Mesenchymal stem cell (in vitro differentiated cells and primary cell): ENCODE results near the gene AQP7.

Source experiments
- DNase-seq: peaks from one replicate; pipeline ENCODE4 v3.0.0-alpha.2; 2013
- H2AFZ ChIP-seq: one replicate; pipeline ENCODE4 v1.6.1; 2013; ENCODE audit warnings: low read depth, mild to moderate bottlenecking, control low read depth, inconsistent platforms, low read length, moderate library complexity
- H2AK5ac ChIP-seq: 2 replicates; pipeline ENCODE4 v1.6.1; 2013; ENCODE audit warnings: low read length, moderate library complexity, mild to moderate bottlenecking, inconsistent platforms; ENCODE audit not compliant: severe bottlenecking
- H2BK120ac ChIP-seq: one replicate; pipeline ENCODE4 v1.6.1; 2013; ENCODE audit warnings: low read depth, mild to moderate bottlenecking, inconsistent platforms, low read length, moderate library complexity
- H2BK12ac ChIP-seq, 2 experiments: one replicate each; pipeline ENCODE4 v1.6.1; 2013; ENCODE audit warnings: inconsistent platforms in 2 of 2, low read length in 2 of 2, mild to moderate bottlenecking in 2 of 2, moderate library complexity in 2 of 2, control low read depth in 1 of 2
- H2BK15ac ChIP-seq: one replicate; pipeline ENCODE4 v1.6.1; 2013; ENCODE audit warnings: mild to moderate bottlenecking, low read depth, inconsistent platforms; ENCODE audit not compliant: poor library complexity, severe bottlenecking
- H2BK5ac ChIP-seq: 2 replicates; pipeline ENCODE4 v1.6.1; 2013; ENCODE audit warnings: low read depth, mild to moderate bottlenecking, low read length, control low read depth, inconsistent platforms; ENCODE audit not compliant: poor library complexity, severe bottlenecking
- H3K14ac ChIP-seq, 2 experiments: one replicate each; pipeline ENCODE4 v1.6.1; 2013; ENCODE audit warnings: inconsistent platforms in 2 of 2, low read length in 2 of 2, control low read depth in 1 of 2, mild to moderate bottlenecking in 1 of 2, moderate library complexity in 1 of 2
- H3K18ac ChIP-seq, 2 experiments: one replicate each; pipeline ENCODE4 v1.6.1; 2013; ENCODE audit warnings: inconsistent platforms in 2 of 2, low read length in 2 of 2, control low read depth in 1 of 2, low read depth in 1 of 2, mild to moderate bottlenecking in 1 of 2
- H3K23ac ChIP-seq, 2 experiments: one replicate each; pipeline ENCODE4 v1.6.1; 2013; ENCODE audit warnings: inconsistent platforms in 2 of 2, low read length in 2 of 2, mild to moderate bottlenecking in 2 of 2, moderate library complexity in 2 of 2, control low read depth in 1 of 2
- H3K27ac ChIP-seq: 2 replicates; pipeline ENCODE4 v1.5.1; 2013; ENCODE audit warnings: mild to moderate bottlenecking, moderate library complexity, low read length, control low read depth, inconsistent platforms; ENCODE audit not compliant: poor library complexity, severe bottlenecking
- H3K27me3 ChIP-seq, 2 experiments: 2 replicates each; pipeline versions ENCODE4 v1.6.1 to v1.7.0; 2013; ENCODE audit warnings: low read length in 2 of 2, mild to moderate bottlenecking in 2 of 2, moderate library complexity in 2 of 2, control low read depth in 1 of 2, inconsistent platforms in 1 of 2; ENCODE audit not compliant: control insufficient read depth in 1 of 2, insufficient read depth in 1 of 2
- H3K36me3 ChIP-seq, 2 experiments: 2 replicates each; pipeline versions ENCODE4 v1.6.1 to v1.7.0; 2013; ENCODE audit warnings: low read length in 2 of 2, control low read depth in 1 of 2, inconsistent platforms in 1 of 2, low read depth in 1 of 2, mild to moderate bottlenecking in 1 of 2; ENCODE audit not compliant: insufficient read depth in 2 of 2, control insufficient read depth in 1 of 2
- H3K4ac ChIP-seq, 2 experiments: one replicate each; pipeline ENCODE4 v1.6.1; 2013; ENCODE audit warnings: inconsistent platforms in 2 of 2, low read length in 2 of 2, mild to moderate bottlenecking in 2 of 2, moderate library complexity in 2 of 2, control low read depth in 1 of 2, low read depth in 1 of 2
- H3K4me1 ChIP-seq: 2 replicates; pipeline ENCODE4 v1.6.1; 2013; ENCODE audit warnings: low read depth, low read length, control low read depth; ENCODE audit not compliant: control insufficient read depth, insufficient read depth
- H3K4me2 ChIP-seq: 2 replicates; pipeline ENCODE4 v1.6.1; 2013; ENCODE audit warnings: low read length, mild to moderate bottlenecking, inconsistent platforms; ENCODE audit not compliant: poor library complexity, severe bottlenecking
- H3K4me3 ChIP-seq, 2 experiments: 2 replicates each; pipeline versions ENCODE4 v1.5.1 to v1.7.0; 2013; ENCODE audit warnings: low read length in 2 of 2, mild to moderate bottlenecking in 2 of 2, control low read depth in 1 of 2, low read depth in 1 of 2; ENCODE audit not compliant: insufficient read depth in 1 of 2
- H3K79me1 ChIP-seq: replicated peaks from 2 replicates; pipeline ENCODE4 v1.6.1; 2013; ENCODE audit warnings: mild to moderate bottlenecking, control low read depth, low read length, inconsistent platforms; ENCODE audit not compliant: poor library complexity, severe bottlenecking
- H3K9ac ChIP-seq: 2 replicates; pipeline ENCODE4 v1.7.0; 2013; ENCODE audit warnings: mild to moderate bottlenecking, low read length, moderate library complexity
- H3K9me3 ChIP-seq: 2 replicates; pipeline ENCODE4 v1.7.0; 2013; ENCODE audit warnings: mild to moderate bottlenecking, low read length; ENCODE audit not compliant: control insufficient read depth
- H4K8ac ChIP-seq: one replicate; pipeline ENCODE4 v1.6.1; 2013; ENCODE audit warnings: inconsistent platforms, mild to moderate bottlenecking, low read length, moderate library complexity
- H4K91ac ChIP-seq: one replicate; pipeline ENCODE4 v1.6.1; 2013; ENCODE audit warnings: mild to moderate bottlenecking, low read length, inconsistent platforms
- WGBS: methylation state at CpG from one replicate; pipeline ENCODE4 v1.1.7; 2013; ENCODE audit warnings: mixed read lengths; 5-methylcytosine and 5-hydroxymethylcytosine counted together

Gene AQP7

GRCh38 chr9:33374634-33375237, 27.6 kb downstream of the AQP7 start:
- WGBS: 95% methylated on average over 3 of the region's 6 CpGs
- H3K23ac ChIP-seq: no peak overlapping the region
- H3K4me3 ChIP-seq: no peak overlapping the region
- peaks cover 3% of the 10 kb centered on the region for H3K4me1 ChIP-seq
- peaks cover 30 to 46% of the 10 kb centered on the region in 2 experiments for H3K36me3 ChIP-seq
- no peak overlapping the region for H3K14ac ChIP-seq
- peak; percentile 82 for DNase-seq
- no peaks in the 10 kb centered on the region for H3K27me3 ChIP-seq
- no peak overlapping the region for H2AFZ ChIP-seq
- H4K8ac ChIP-seq: peak overlapping the region; percentile 31
- no peak overlapping the region for H2BK120ac ChIP-seq
- no peak overlapping the region for H3K4me2 ChIP-seq
- H3K4ac ChIP-seq: no peak overlapping the region
- H4K91ac ChIP-seq: no peak overlapping the region
- peak overlapping the region; percentile 75 for H3K9ac ChIP-seq
- no peak overlapping the region for H3K27ac ChIP-seq
- no peak overlapping the region for H2BK15ac ChIP-seq
- H3K18ac ChIP-seq: no peak overlapping the region
- no peak overlapping the region for H2BK5ac ChIP-seq
- no peaks in the 10 kb centered on the region for H3K79me1 ChIP-seq
- no peaks in the 10 kb centered on the region for H3K9me3 ChIP-seq
- peak overlapping the region in 1 of 2 experiments; percentile 77 for H2BK12ac ChIP-seq
- H2AK5ac ChIP-seq: no peak overlapping the region

- no peaks in the 10 kb centered on the region for H3K9me3 ChIP-seq
- H3K9ac ChIP-seq: no peak overlapping the region
- no peak overlapping the region for H2BK15ac ChIP-seq
- no peak overlapping the region for H3K27ac ChIP-seq
- no peak overlapping the region for H2BK12ac ChIP-seq
- H3K36me3 ChIP-seq: peaks cover 30 to 51% of the 10 kb centered on the region in 2 experiments
- peaks cover 1% of the 10 kb centered on the region for H3K4me1 ChIP-seq
- no peak overlapping the region for H3K4ac ChIP-seq
- no peak for DNase-seq
- no peaks in the 10 kb centered on the region for H3K79me1 ChIP-seq
- no peak overlapping the region for H2AK5ac ChIP-seq
- H3K14ac ChIP-seq: no peak overlapping the region
- no peak overlapping the region for H3K4me2 ChIP-seq
- H4K8ac ChIP-seq: peak overlapping the region; percentile 29
- no peak overlapping the region for H2BK5ac ChIP-seq
- H3K23ac ChIP-seq: no peak overlapping the region
- H3K18ac ChIP-seq: no peak overlapping the region
- no peak overlapping the region for H4K91ac ChIP-seq
- H2BK120ac ChIP-seq: no peak overlapping the region
- H3K27me3 ChIP-seq: no peaks in the 10 kb centered on the region
- H3K4me3 ChIP-seq: no peak overlapping the region
- H2AFZ ChIP-seq: no peak overlapping the region
- WGBS: 92% methylated on average over 9 of the region's 9 CpGs
Measured at GRCh38 chr9:33374190-33374589, 28.2 kb downstream of the AQP7 start.

- Histone ChIP-seq H3K36me3 (peaks cover 37 to 62% of the 10 kb centered on the region in 2 experiments), H3K4ac (no peak overlapping the region), H3K27me3 (no peaks in the 10 kb centered on the region), H3K27ac (no peak overlapping the region), H2AK5ac (no peak overlapping the region), H2BK15ac (no peak overlapping the region), H3K14ac (no peak overlapping the region), H2BK120ac (no peak overlapping the region), H3K18ac (no peak overlapping the region), H3K4me2 (no peak overlapping the region), H2AFZ (no peak overlapping the region), H3K4me3 (no peak overlapping the region), H3K9ac (no peak overlapping the region), H3K9me3 (no peaks in the 10 kb centered on the region), H4K8ac (no peak overlapping the region), H3K79me1 (no peaks in the 10 kb centered on the region), H2BK12ac (no peak overlapping the region), H3K4me1 (peaks cover 1% of the 10 kb centered on the region), H4K91ac (no peak overlapping the region), H3K23ac (no peak overlapping the region), H2BK5ac (no peak overlapping the region)
- 91% methylated on average over 4 of the region's 4 CpGs for WGBS
- no peak for DNase-seq
Measured at GRCh38 chr9:33372900-33373299, 29.5 kb downstream of the AQP7 start.

- no peak overlapping the region for H3K4ac ChIP-seq
- H3K9me3 ChIP-seq: no peaks in the 10 kb centered on the region
- no peak overlapping the region for H4K8ac ChIP-seq
- no peaks in the 10 kb centered on the region for H3K4me1 ChIP-seq
- H3K27ac ChIP-seq: no peak overlapping the region
- no peak overlapping the region for H2BK15ac ChIP-seq
- no peak overlapping the region for H2BK12ac ChIP-seq
- no peak overlapping the region for H3K4me3 ChIP-seq
- WGBS: 99% methylated on average over 2 of the region's 2 CpGs
- no peaks in the 10 kb centered on the region for H3K79me1 ChIP-seq
- no peak overlapping the region for H2AK5ac ChIP-seq
- no peak overlapping the region for H3K9ac ChIP-seq
- H2AFZ ChIP-seq: no peak overlapping the region
- DNase-seq: no peak
- no peak overlapping the region for H2BK120ac ChIP-seq
- no peak overlapping the region for H4K91ac ChIP-seq
- H3K36me3 ChIP-seq: peaks cover 52 to 90% of the 10 kb centered on the region in 2 experiments
- no peaks in the 10 kb centered on the region for H3K27me3 ChIP-seq
- no peak overlapping the region for H3K23ac ChIP-seq
- H3K14ac ChIP-seq: no peak overlapping the region
- no peak overlapping the region for H3K18ac ChIP-seq
- H2BK5ac ChIP-seq: no peak overlapping the region
- H3K4me2 ChIP-seq: no peak overlapping the region
Measured at GRCh38 chr9:33366979-33367480, 35.3 kb downstream of the AQP7 start.
